Measurements from ENCODE around the gene MAFF.

DNA sequence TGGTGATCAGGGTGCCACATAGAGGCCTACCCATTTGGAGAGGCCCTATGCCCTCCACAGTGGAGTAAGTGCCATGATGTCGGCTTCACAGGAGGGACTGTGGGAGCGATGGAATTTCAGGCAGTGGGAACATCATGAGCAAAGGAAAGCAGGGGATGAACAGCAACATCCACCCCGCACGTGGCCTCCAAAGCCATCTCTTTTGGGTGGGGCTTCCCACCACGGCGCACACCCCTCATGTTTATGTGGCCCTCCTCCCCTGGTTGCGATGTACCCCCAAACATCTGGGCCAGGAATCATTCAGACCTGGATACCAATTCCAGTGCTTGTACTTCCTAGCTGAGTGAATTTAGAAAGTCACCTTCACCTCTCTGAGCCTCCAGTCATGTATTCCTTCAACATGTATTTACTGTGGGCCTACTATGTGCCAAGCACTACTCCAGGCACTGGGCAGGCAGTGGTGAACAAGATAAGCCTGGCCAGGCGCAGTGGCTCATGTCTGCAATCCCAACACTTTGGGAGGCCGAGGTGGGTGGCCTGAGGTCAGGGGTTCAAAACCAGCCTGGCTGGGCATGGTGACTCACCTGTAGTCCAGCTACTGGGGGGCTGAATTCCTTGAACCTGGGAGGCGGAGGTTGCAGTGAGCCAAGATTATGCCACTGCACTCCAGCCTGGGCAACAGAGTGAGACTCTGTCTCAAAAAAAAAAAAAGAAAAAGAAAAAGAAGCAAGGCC, 1.8 kb upstream of the MAFF start:
- TF ChIP-seq EZH2 (IDR thresholded peaks at IDR 0.05; ENCODE audit: low read length, missing control alignments), result no peak
- TF ChIP-seq, protein P1, sequence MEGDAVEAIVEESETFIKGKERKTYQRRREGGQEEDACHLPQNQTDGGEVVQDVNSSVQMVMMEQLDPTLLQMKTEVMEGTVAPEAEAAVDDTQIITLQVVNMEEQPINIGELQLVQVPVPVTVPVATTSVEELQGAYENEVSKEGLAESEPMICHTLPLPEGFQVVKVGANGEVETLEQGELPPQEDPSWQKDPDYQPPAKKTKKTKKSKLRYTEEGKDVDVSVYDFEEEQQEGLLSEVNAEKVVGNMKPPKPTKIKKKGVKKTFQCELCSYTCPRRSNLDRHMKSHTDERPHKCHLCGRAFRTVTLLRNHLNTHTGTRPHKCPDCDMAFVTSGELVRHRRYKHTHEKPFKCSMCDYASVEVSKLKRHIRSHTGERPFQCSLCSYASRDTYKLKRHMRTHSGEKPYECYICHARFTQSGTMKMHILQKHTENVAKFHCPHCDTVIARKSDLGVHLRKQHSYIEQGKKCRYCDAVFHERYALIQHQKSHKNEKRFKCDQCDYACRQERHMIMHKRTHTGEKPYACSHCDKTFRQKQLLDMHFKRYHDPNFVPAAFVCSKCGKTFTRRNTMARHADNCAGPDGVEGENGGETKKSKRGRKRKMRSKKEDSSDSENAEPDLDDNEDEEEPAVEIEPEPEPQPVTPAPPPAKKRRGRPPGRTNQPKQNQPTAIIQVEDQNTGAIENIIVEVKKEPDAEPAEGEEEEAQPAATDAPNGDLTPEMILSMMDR (conservative IDR thresholded peaks at IDR 0.05 in 1 of 2, IDR thresholded peaks at IDR 0.05 in 1 of 2; ENCODE audit: low read depth in 1 of 2, low read length in 2 of 2), result no peak

Measured in fibroblast of lung (primary cell).